Cardiac muscle cell (in vitro differentiated cells and primary cell): Measurements from ENCODE around the gene RAB32. TPM values are rescaled to one million over a fixed set of nuclear protein-coding genes. Genes with fewer than 3 reads are reported as not detected.

Experiments used
- DNase-seq, 2 donors: peaks; one replicate each; pipeline versions ENCODE4 v3.0.0 to v3.0.0-alpha.2; 2010 to 2017; ENCODE audit warnings: low read depth in 1 of 2, low spot score in 1 of 2
- H3K27ac ChIP-seq: fragments of 200-600 bp; sonication (generic); 2 replicates; pipeline ENCODE4 v1.5.1; 2016
- H3K27me3 ChIP-seq: fragments of 200-600 bp; sonication (generic); 2 replicates; pipeline ENCODE4 v1.6.0; 2016; ENCODE audit warnings: control low read depth
- H3K36me3 ChIP-seq: fragments of 200-600 bp; sonication (generic); 2 replicates; pipeline ENCODE4 v1.5.1; 2016; ENCODE audit warnings: control low read depth
- H3K4me1 ChIP-seq: fragments of 200-600 bp; sonication (generic); 2 replicates; pipeline ENCODE4 v1.8.1; 2017; ENCODE audit warnings: low read depth, mild to moderate bottlenecking, mixed run types
- H3K4me3 ChIP-seq: fragments of 200-600 bp; sonication (generic); 2 replicates; pipeline ENCODE4 v1.5.1; 2016; ENCODE audit warnings: mild to moderate bottlenecking
- H3K9me3 ChIP-seq: fragments of 200-600 bp; sonication (generic); 2 replicates; pipeline ENCODE4 v1.5.1; 2017; ENCODE audit warnings: low read depth, mild to moderate bottlenecking, control low read depth
- CTCF ChIP-seq: IDR thresholded peaks from 2 replicates; pipeline ENCODE4 v1.5.1; 2012; ENCODE audit warnings: low read depth, mild to moderate bottlenecking, low read length
- polyA plus RNA-seq: library from polyadenylated mRNA; unstranded; fragments of >200 nt; fragmentation: Nextera tagmentation; extraction: Ambion mirVana; gene quantifications from 2 replicates; pipeline ENCODE4 v1.2.1, GENCODE V29; 2016
- total RNA-seq: library from RNA; depleted of rRNA; stranded (reverse); fragments of >200 nt; gene quantifications from 2 replicates; pipeline ENCODE4 v1.2.3, GENCODE V29; 2016

The RAB32 gene
- total and polyA plus RNA-seq, 2 experiments from 2014 or later: 6.8 to 18.3 TPM

- Histone ChIP-seq H3K4me1 (no peaks in the 10 kb centered on the region), H3K4me3 (no peak overlapping the region), H3K27me3 (no peaks in the 10 kb centered on the region), H3K27ac (no peak overlapping the region), H3K36me3 (no peaks in the 10 kb centered on the region), H3K9me3 (no peaks in the 10 kb centered on the region)
- no peak for TF ChIP-seq CTCF
- no peak for DNase-seq
Observed at GRCh38 chr6:146602526-146602925, 58.9 kb downstream of the RAB32 start.

Other genes with a start within 250 kb of the RAB32 start
- gene ADGB, start 55.1 kb downstream of the RAB32 start, total RNA-seq: not detected in 2 replicates
- not detected in 2 replicates for gene ADGB, start 55.1 kb downstream of the RAB32 start, polyA plus RNA-seq